T follicular helper cell (primary cell): ENCODE data around the gene KCNA10.

ENCODE experiments used
- DNase-seq: peaks from one replicate; pipeline ENCODE4 v3.0.0-alpha.2; 2020; ENCODE audit warnings: low read depth

Gene KCNA10

DNA sequence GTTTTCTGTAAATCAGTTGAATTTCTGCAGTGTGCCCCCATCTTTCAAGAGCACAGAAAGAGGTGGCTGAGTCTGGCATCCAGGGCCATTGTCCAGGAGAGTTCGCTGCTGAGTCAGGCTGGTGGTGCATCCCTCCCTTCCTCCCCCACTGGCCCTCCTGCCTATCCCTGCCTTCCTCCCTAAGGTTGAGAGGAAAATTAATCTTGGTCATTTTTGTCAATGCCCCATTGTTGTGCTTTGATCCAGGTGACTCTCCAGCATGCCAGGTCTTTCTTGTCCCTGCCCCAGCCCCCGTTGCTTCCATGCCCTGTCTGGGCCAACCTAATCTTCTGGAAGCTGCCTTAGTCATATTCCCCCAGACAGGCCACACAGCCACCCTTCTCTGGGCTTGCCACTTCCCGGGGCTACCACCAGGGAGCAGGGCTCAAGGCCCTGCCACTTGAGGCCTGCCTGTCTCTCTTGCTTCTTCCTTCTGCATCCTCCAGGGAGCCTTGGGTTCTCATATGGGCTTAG is 41.5 kb downstream of the KCNA10 start:
- DNase-seq: no peak

DNA sequence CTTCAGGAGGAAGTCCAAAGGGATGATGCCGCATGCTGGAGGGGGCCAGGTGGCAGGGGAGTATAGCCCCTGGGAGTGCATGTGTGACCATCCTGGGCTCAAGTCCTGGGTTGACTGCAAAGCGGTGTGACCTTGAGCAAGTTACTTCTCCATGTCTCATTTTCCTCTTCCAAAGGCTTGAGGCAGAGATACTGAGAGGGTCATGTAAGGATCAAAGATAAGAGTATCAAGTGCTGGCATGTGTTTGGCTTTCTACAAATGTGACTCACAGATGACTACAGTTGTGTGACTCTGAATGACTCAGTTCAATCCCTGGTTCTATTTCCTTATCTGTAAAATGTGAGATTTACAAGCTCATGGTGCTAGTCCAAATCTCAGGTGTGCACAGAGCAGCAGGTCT is 41.9 kb downstream of the KCNA10 start:
- DNase-seq: no peak

DNA sequence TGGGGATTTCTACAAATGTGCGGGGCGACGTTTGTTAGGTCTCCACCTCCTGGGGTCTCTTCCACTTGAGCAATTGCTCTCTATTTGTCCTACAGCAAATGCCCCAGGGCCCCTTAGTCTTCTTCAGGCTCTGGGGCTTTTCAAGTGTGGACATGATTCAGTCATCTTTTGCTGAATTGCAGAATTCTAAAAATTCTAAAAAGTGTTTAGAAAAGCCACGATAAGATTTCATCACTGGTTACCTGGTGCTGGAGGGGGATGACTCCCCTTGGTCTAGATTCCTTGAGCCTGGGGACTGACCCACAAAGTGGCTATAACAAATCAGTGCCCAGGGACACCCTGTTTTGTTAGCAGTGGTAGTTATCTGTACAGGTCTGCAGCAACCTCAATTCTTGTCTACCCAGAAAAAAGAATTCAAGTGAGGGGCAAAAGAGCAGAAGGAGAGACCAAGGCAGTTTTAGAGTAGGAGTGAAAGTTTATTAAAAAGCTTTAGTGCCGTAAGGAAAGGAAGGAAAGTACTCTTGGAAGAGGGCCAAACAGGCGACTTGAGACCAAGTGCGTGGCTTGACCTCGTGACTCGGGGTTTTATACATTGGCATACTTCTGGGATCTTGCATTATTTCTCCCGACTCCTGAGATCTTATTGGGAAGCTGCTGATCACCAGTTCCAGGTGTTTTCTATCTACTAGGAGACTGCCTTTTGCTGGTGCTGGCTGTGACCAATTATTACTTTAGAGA is 42.8 kb downstream of the KCNA10 start:
- no peak for DNase-seq

DNA sequence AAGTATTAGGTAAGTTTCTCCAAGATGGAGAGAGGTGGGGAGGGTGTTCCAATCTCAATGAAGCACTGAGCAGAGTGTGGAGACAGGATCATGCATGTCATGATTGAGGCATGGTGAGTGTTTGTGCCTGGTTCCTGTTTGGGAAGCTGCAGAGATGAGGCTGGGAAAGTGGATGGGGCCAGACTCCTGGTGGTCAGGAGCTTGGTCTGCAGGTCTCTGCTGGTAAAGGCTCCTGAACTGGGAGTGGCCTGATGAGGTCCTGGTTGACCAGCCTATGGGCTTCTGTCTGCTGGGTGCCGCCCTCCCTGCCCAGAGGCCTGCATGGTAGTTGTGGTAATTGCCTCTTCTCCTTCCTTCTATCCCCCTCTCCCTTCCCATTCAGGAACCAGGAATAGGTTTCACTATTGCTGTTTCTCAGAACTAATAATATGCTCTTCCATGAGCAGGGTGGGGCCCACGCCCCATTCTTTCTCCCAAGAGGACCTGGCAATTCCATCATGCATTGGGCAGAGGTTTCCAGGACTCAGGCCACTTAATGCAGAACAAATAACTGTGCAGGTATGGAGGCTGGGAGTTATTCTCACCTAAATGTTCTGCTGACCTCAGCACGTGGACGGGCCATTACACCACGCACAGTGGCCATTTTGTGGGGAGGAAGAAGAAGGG is 43.5 kb downstream of the KCNA10 start:
- no peak for DNase-seq

DNA sequence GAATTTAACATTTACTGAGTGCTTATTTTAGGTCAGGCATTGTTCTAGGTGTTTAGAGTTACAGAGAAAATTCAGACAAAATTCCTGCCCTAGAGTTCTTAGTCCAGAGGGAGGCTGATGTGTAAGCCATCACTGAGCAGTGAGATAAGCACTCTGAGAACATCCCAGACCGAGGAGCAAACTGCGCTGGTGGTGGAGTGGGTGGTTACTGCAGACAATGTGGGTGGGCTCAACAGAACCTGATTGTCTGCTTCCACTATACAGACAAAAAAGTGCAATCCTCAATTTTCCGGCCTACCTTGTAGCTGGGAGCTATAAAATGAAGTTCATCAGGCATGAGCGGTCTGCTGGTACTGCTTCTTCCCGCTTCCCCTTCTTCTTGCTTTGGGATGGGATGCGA is 44.5 kb downstream of the KCNA10 start:
- DNase-seq: no peak

DNA sequence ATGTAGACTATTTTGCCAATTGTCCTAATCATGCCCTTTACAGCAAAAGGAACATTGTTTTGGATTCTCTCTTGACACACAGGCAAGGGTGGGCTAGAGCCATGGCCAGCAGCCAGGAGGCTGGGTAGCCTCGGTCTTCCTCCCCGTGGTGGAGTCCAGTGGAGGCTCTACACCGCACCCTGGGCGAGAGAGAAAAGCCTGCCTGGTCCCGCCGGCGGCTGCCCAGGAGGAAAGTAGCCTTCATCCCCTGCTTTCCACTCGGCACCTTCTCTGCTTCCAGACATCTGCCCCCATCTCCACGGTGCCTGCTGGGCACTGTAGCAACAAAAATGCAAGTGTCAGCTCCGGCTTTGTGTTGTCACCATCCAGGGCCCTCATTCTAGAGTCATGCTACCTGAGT is 46.4 kb downstream of the KCNA10 start:
- DNase-seq: no peak

DNA sequence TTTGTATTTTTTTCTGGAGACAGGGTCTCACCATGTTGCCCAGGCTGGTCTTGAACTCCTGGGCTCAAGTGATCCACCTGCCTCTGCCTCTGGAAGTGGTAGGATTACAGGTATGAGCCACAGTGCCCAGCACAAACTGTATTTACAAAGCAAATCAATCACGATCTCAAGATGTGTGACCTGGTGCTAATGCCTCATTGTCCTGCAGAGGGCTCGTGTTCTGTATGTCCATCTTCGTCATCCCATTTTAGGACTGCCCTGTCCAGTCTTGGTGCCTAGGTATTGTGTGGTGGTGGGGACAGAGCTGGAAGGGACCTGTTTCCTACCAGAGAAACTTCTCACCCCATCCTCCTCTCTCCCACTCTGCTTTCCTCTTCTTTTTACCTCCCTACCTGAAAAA is 47.8 kb downstream of the KCNA10 start:
- no peak for DNase-seq
